Smooth muscle cell (in vitro differentiated cells): Measurements from ENCODE around the gene CYP4A22. TPM values are rescaled to one million over a fixed set of nuclear protein-coding genes. Genes with fewer than 3 reads are reported as not detected.

Experiments
- DNase-seq: peaks from one replicate; lab custom pipeline; 2025; ENCODE audit not compliant: unreplicated experiment; lab: John Stamatoyannopoulos, UW
- H2AFZ ChIP-seq: fragments of 200-600 bp; sonication (generic); 2 replicates; pipeline ENCODE4 v1.6.0; 2016; ENCODE audit warnings: antibody characterized with exemption, low read depth, mild to moderate bottlenecking
- H3F3A ChIP-seq: fragments of 200-600 bp; sonication (generic); 2 replicates; pipeline ENCODE4 v1.6.0; 2017; ENCODE audit warnings: antibody characterized with exemption, low read depth
- H3K27ac ChIP-seq: fragments of 200-600 bp; sonication (generic); 2 replicates; pipeline ENCODE4 v1.5.1; 2016; ENCODE audit warnings: low read depth, mild to moderate bottlenecking
- H3K27me3 ChIP-seq: fragments of 200-600 bp; sonication (generic); 2 replicates; pipeline ENCODE4 v1.6.1; 2016; ENCODE audit warnings: low read depth, mild to moderate bottlenecking
- H3K36me3 ChIP-seq: fragments of 200-600 bp; sonication (generic); 2 replicates; pipeline ENCODE4 v1.5.1; 2016; ENCODE audit warnings: low read depth
- H3K4me1 ChIP-seq: fragments of 200-600 bp; sonication (generic); 2 replicates; pipeline ENCODE4 v1.5.1; 2016; ENCODE audit warnings: low read depth
- H3K4me2 ChIP-seq: fragments of 200-600 bp; sonication (generic); 2 replicates; pipeline ENCODE4 v1.6.0; 2016; ENCODE audit warnings: mild to moderate bottlenecking
- H3K4me3 ChIP-seq: fragments of 200-600 bp; sonication (generic); 2 replicates; pipeline ENCODE4 v1.5.1; 2016; ENCODE audit warnings: mild to moderate bottlenecking
- H3K79me2 ChIP-seq: fragments of 200-600 bp; sonication (generic); 2 replicates; pipeline ENCODE4 v1.6.0; 2016; ENCODE audit warnings: low read depth, mild to moderate bottlenecking
- H3K9ac ChIP-seq: fragments of 200-600 bp; sonication (generic); 2 replicates; pipeline ENCODE4 v1.6.0; 2016; ENCODE audit warnings: low read depth
- H3K9me3 ChIP-seq: fragments of 200-600 bp; sonication (generic); replicated peaks from 2 replicates; pipeline ENCODE4 v1.5.1; 2016; ENCODE audit warnings: low read depth
- H4K20me1 ChIP-seq: fragments of 200-600 bp; sonication (generic); 2 replicates; pipeline ENCODE4 v1.6.0; 2016; ENCODE audit warnings: low read depth
- CTCF ChIP-seq: fragments of 200-600 bp; sonication (generic); IDR thresholded peaks from 2 replicates; pipeline ENCODE4 v1.5.1; 2017; ENCODE audit warnings: borderline replicate concordance, mild to moderate bottlenecking, antibody characterized with exemption; ENCODE audit not compliant: insufficient read depth, poor library complexity, severe bottlenecking
- WGBS: methylation state at CpG from one replicate; pipeline ENCODE4 v1.1.7; 2016; ENCODE audit warnings: low lambda C conversion rate; 5-methylcytosine and 5-hydroxymethylcytosine counted together
- polyA plus RNA-seq: library from polyadenylated mRNA; unstranded; fragments of >200 nt; fragmentation: Nextera tagmentation; extraction: Ambion mirVana; gene quantifications from 2 replicates; pipeline ENCODE4 v1.2.1, GENCODE V29; 2016
- total RNA-seq: library from RNA; depleted of rRNA; stranded (reverse); fragments of >200 nt; gene quantifications from 2 replicates; pipeline ENCODE4 v1.2.3, GENCODE V29; 2014

The CYP4A22 gene
- total and polyA plus RNA-seq, 2 experiments from 2014 or later = not detected

GRCh38 chr1:47186267-47187185 is 49.3 kb downstream of the CYP4A22 start:
- Histone ChIP-seq H3K27me3 (peaks cover 7% of the 10 kb centered on the region), H3K4me3 (no peak overlapping the region), H3K4me1 (no peaks in the 10 kb centered on the region), H3K9me3 (no peaks in the 10 kb centered on the region), H3K27ac (no peak overlapping the region), H3F3A (no peaks in the 10 kb centered on the region), H2AFZ (no peak overlapping the region), H3K9ac (no peak overlapping the region), H3K36me3 (no peaks in the 10 kb centered on the region), H3K79me2 (no peaks in the 10 kb centered on the region), H4K20me1 (no peaks in the 10 kb centered on the region), H3K4me2 (no peak overlapping the region)
- DNase-seq = no peak
- TF ChIP-seq CTCF = no peak
- 95% methylated on average over 13 of the region's 13 CpGs for WGBS

GRCh38 chr1:47187231-47187925 is 50.1 kb downstream of the CYP4A22 start:
- Histone ChIP-seq H3K4me2 (no peak overlapping the region), H3K79me2 (no peaks in the 10 kb centered on the region), H3K4me1 (no peaks in the 10 kb centered on the region), H3K27ac (no peak overlapping the region), H3K9ac (no peak overlapping the region), H3K9me3 (no peaks in the 10 kb centered on the region), H4K20me1 (no peaks in the 10 kb centered on the region), H2AFZ (no peak overlapping the region), H3F3A (no peaks in the 10 kb centered on the region), H3K27me3 (peaks cover 7% of the 10 kb centered on the region), H3K36me3 (no peaks in the 10 kb centered on the region), H3K4me3 (no peak overlapping the region)
- 85% methylated on average over 12 of the region's 12 CpGs for WGBS
- TF ChIP-seq CTCF = no peak
- DNase-seq = no peak

GRCh38 chr1:47187926-47188250 is 50.6 kb downstream of the CYP4A22 start:
- H3K4me1 ChIP-seq = no peaks in the 10 kb centered on the region
- no peaks in the 10 kb centered on the region for H3K9me3 ChIP-seq
- 77% methylated on average over 2 of the region's 2 CpGs for WGBS
- peaks cover 1% of the 10 kb centered on the region for H3K27me3 ChIP-seq
- no peaks in the 10 kb centered on the region for H3K36me3 ChIP-seq
- DNase-seq = no peak
- no peak for TF ChIP-seq CTCF
- H4K20me1 ChIP-seq = no peaks in the 10 kb centered on the region
- H3K4me3 ChIP-seq = no peak overlapping the region
- H3K79me2 ChIP-seq = no peaks in the 10 kb centered on the region
- no peak overlapping the region for H2AFZ ChIP-seq
- H3K9ac ChIP-seq = no peak overlapping the region
- H3K27ac ChIP-seq = no peak overlapping the region
- H3F3A ChIP-seq = no peaks in the 10 kb centered on the region
- no peak overlapping the region for H3K4me2 ChIP-seq
